GM15510 (cell line): ENCODE results near the gene SPATA31D1.

ENCODE experiments used
- POLR2A ChIP-seq: IDR thresholded peaks from 3 replicates; pipeline ENCODE4 v1.6.1; 2011; ENCODE audit warnings: borderline replicate concordance; ENCODE audit not compliant: insufficient read length; ENCODE audit errors: extremely low read depth

Gene SPATA31D1

DNA sequence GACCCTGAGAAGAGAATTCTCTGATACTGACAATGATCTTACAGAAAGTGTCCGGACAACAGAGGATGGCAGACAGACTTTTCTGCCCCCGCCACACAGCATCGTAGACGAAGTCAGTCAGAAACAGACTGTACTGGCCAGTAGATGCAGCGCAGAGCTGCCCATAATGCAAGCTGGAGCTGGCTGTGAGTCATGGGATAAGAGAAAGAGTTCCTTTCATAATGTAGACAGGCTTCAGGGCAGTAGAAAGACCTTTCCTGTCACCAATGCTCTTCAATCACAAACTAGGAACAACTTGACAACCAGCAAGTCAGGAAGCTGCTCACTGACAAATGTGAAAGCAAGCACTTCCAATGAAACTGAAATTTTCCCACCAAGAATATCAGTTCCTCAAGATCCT lies 5.1 kb downstream of the SPATA31D1 start:
- TF ChIP-seq POLR2A, result no peak

DNA sequence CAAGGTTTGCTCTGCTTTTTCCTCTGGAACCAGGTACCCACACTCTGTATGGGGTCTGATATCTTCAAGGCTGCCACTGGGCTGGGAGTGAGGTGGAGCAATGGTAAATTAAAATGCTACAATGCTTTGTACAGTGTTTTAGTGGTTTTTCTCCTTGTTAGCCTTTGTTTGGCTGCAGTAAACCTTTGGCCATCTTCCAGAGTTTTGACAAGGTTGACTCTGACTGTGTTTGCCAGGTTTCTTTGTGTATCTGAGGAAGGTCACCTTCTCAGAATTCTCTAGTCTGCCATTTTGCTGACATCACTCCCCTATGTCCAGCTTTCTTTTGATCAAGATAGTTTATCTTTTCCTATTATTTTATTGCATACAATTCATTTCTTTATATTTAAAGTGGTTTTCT lies 11.2 kb downstream of the SPATA31D1 start:
- no peak for TF ChIP-seq POLR2A

DNA sequence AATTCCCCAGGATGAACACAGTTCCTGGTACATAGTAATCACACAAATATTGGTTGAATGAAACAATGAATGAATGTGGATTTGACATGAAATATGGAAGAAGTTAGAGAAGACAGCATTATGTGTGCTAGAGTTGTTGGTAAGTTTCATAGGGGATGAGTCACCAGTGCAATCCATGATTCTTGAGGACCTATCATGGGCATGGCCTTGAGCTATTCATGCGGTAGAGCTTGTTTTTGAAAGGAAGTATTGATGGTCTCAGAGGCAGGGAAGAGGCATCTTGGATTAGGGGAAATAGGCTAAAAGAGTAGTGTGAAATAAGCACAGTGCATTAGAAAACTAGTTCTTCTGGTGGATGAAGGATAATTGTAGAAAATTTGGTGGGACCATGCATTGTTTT lies 22.1 kb downstream of the SPATA31D1 start:
- TF ChIP-seq POLR2A, result no peak

DNA sequence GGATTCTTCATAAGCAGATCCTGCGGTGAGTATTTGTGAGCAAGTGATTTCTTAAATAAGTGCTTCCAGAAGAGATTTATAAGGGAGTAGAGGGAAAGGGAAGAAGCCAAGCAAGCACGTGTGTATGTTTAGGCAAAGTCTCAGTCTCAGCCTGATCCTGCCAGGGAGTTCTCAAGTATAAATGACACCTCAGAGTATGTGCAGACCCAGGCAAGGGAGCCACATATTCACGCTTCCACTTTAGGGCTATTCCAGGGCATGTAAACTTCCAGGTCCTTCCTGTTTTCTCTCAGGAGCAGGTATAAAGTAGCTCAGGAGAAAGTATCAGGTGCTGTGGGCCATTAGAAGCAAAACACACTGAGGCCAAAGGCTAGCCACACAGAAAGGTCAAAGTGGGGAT lies 22.6 kb downstream of the SPATA31D1 start:
- no peak for TF ChIP-seq POLR2A

DNA sequence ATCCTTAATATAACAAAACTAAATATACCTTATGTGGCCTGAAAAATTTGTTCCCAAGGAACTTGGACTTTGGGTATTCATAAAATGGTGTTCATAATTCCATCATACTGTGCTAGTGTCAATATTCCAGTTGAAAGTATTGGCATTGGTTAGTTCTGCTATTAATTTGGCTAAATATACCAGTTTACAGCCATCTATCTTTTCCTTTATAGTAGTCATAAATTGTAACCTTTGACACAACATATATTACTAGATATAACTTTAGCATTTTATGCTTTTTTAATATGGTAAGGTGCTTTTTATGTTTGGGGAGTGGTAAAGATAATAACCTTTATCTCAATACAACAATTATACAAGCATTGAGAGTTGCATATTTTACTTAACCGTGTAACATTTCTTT lies 23.7 kb downstream of the SPATA31D1 start:
- TF ChIP-seq POLR2A, result no peak

DNA sequence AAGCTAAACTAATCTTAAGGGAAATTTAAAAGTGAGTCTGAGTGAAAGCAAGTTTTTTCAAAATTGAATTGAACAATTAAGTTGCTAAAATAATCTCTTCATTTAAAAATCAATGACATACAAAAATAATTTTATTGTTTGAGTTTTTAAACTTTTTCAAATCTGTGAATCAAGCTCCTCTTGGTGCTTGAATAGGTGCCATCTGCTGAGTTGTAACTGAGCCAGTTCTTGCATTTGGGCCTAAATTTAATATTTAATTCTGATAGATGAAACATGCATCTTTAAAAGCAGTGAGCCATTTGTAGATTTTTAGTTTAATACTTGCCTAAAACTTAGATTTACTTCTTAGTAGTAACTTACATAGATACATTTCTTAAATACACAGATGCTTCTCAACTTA lies 31.8 kb downstream of the SPATA31D1 start:
- TF ChIP-seq POLR2A, result no peak

DNA sequence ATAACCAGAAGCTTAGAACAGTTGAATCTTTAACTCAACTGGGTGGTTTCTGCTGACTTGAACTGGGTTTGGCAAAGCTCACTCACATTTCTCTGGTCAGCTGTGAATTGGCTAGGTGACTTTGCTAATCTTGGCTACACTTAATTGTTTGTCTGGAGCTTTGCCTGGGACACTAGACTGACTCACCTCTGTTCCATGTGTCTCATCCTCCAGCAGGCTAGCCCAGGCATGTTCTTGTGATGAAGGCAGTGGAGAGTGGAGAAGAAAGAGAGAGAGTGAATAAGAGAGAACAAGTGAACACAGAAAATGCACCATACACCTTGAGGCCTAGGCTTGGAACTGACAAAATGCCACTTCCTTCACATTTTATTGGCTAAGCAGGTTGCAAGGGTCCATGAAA lies 32.6 kb downstream of the SPATA31D1 start:
- TF ChIP-seq POLR2A, result no peak

DNA sequence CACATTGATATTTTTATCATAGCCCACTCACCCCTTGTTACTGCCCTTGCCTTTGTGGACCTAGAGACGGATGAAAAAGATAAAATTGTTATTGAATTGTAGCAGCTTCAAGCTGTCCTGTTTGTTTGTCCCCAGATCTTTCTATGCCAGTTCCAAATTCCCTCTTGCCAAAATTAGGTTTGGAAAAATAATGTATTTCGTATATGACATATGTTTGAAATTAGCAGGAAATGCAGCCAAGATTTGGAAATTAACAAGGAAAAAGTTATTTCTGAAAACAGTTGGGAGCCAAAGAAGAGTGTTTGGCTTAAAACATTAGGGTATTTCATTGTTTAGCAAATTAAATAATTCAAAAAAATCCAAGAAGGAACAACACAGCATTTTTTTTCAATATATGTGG lies 33.5 kb downstream of the SPATA31D1 start:
- no peak for TF ChIP-seq POLR2A

DNA sequence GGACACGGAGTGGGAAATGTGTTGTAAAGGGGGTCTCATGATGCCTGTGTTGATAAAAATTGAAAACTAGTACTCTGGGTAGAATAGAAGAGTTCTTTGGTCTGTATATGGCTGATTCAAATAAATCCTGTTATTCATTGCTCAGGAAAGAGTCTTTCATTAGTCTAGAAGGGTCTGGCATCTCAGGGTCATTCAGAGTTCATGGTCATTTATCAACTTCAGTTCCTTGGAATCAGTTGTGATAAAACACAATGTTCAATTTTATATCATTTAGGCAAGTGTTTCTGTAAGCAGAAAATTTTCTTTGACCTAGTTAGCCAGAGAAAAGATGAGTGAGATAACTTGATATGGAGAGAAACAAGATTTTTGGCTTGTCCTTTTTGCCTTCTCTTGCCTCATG lies 36.3 kb downstream of the SPATA31D1 start:
- no peak for TF ChIP-seq POLR2A

DNA sequence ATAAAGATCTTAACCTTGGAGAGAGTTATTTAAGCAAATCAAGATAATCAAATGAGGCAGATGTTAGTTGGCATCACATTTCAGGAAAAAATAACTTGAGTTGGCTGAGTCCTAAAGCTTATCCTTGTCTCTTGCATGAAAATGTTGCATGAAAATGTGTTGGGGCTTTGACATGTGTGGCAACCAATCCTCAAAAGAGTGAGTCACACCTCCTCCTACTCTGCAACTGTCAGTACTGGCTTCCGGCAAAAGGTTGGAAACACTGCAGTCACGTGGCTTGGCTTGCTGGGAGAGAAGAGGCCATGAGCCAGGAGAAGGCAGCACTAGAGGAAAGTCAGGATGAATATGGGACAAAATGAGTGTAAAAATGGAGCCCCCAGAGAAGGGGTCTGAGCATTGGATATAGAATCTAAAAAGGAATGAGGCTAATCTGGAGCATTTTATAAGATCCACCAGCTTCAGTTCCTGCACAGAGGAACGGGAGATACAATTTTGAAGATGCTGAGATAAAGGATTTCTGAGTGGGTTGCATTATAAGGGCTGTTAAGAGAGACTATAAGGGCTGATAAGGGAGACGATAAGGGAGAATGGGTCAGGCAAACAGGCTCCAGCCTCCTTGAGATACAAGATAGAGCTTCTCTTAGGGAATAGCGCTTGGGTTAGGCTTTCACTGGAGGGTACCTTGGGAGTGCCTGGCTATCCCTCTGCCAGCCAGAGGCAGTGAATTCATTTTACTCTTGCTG lies 43.1 kb downstream of the SPATA31D1 start:
- no peak for TF ChIP-seq POLR2A

DNA sequence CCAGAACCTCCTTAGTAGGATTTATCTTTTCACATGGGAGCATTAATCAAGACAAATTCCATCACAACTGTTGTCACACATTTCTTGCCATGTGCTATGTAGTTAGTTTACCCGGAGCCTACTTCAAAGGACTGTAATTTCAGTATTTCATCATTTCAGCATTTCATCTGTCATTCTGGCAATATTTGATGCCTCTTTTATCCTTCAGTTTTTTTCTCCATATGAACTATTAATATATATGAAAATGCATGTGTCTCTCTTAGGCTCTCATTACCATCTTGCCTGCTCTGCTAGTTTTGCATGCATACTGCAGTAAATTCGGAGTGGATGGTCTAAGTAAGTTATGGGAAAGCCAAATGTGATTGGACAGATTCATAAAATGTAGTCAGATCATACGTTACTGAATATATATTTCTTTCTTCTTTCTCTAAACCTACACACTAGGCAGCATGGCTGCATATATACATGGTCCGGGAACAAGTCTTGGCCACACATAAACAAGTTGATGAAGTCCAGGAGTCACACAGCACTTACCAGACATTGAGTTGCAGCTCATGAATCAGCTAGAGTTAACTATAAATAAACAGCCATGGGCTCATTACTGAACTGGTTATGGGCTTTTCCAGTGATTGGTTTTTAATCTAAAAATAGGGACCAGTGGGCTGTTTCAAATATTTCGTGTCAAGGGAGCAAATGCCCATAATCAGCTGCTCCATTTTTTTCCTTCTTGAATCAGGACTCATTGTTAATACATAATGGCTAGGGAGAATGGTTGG lies 46.6 kb downstream of the SPATA31D1 start:
- no peak for TF ChIP-seq POLR2A

DNA sequence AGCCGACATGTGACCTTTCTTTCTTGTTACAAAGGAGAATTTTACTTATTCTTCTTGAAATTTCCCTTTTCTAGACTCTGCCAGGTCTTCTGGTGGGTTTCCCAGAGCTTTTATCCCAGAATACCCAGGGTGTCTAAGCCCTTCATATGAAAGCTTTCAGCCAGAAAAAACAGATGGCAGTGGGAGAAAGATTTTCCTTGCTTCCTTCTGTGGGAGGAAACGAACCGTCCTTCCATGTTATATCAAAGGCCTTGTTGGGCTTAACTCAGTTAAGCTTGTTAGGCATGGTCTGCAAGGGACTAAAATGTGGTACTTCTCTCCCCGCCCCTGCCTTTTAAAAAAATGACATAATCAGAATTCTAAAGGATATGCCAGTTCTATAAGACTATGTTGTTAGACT lies 47.5 kb downstream of the SPATA31D1 start:
- no peak for TF ChIP-seq POLR2A

DNA sequence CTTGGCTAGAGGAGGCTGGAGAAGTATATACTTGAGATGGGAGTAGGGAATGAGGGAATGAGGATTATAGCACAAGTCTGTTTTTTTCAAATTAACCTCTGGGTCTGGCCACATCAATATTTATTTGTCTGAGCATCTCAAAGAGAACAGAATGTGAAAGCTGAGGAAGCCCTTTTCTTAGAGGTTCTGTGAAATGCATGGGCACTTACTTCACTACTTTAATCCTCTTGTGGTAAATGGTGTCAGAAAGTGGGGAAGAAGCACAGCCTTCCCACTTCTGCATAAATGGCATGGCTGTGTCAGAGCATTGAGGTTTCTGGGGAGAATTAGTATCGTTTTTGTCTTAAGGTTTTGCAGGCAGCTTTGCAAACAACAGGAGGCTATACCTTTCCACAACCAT lies 48.6 kb downstream of the SPATA31D1 start:
- no peak for TF ChIP-seq POLR2A

DNA sequence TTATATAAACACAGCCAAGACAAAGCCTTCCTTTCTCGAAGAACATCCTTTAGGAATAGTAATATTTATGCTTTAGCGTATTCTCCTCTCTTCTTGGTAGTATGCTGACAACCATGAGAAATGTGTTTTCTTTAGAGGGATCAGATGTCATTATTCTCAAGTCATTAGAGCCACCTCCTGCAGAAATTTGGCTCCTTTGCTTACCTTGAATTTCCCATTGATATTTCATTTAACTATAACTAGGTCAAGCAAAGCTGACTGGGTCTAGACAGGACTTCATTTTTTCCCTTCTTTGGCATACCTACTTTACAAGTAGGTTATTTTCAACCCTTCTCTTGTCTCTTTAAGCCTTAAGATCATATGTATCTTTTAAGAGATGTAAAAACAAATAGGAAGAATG lies 50.3 kb downstream of the SPATA31D1 start:
- TF ChIP-seq POLR2A, result no peak
